Right atrium auricular region (tissue), 2 donors: Measurements from ENCODE around the gene KCTD21. TPM values are rescaled to one million over a fixed set of nuclear protein-coding genes. Genes with fewer than 3 reads are reported as not detected.

ENCODE experiments used
- DNase-seq: peaks from one replicate; pipeline ENCODE4 v3.0.0-alpha.2; 2019; ENCODE audit warnings: low spot score
- H3K27ac ChIP-seq, 2 donors: fragments of 200-600 bp; sonication (generic); 1 replicate in 1 of 2; 2 replicates in 1 of 2; pipeline ENCODE4 v1.5.1; 2016 to 2019
- H3K27me3 ChIP-seq, 2 donors: fragments of 200-600 bp; sonication (generic); one replicate each; pipeline versions ENCODE4 v1.5.1 to v1.6.0; 2017 to 2019
- H3K36me3 ChIP-seq: fragments of 200-600 bp; sonication (generic); one replicate; pipeline ENCODE4 v1.5.1; 2016
- H3K4me1 ChIP-seq, 2 donors: fragments of 200-600 bp; sonication (generic); one replicate each; pipeline versions ENCODE4 v1.5.1 to v1.6.0; 2017 to 2019
- H3K4me3 ChIP-seq, 2 donors: fragments of 200-600 bp; sonication (generic); 1 replicate in 1 of 2; 2 replicates in 1 of 2; pipeline ENCODE4 v1.5.1; 2017 to 2019; ENCODE audit warnings: mild to moderate bottlenecking in 1 of 2, moderate library complexity in 1 of 2
- H3K9me3 ChIP-seq, 2 donors: fragments of 200-600 bp; sonication (generic); one replicate each; pipeline ENCODE4 v1.5.1; 2019
- total RNA-seq, 2 donors: library from RNA; depleted of rRNA; stranded (reverse); fragments of >200 nt; gene quantifications; one replicate each; pipeline ENCODE4 v1.1.0, GENCODE V29; 2016
- TF ChIP-seq, protein P1 (sequence below), 2 donors: fragments of 200-600 bp; sonication (generic); IDR thresholded peaks; one replicate each; pipeline ENCODE4 v1.5.1; 2019; ENCODE audit warnings: antibody characterized with exemption in 2 of 2

KCTD21 gene
- total RNA-seq, 2 donors from 2014 or later: 9.8 to 12.9 TPM

- TF ChIP-seq, protein P1, sequence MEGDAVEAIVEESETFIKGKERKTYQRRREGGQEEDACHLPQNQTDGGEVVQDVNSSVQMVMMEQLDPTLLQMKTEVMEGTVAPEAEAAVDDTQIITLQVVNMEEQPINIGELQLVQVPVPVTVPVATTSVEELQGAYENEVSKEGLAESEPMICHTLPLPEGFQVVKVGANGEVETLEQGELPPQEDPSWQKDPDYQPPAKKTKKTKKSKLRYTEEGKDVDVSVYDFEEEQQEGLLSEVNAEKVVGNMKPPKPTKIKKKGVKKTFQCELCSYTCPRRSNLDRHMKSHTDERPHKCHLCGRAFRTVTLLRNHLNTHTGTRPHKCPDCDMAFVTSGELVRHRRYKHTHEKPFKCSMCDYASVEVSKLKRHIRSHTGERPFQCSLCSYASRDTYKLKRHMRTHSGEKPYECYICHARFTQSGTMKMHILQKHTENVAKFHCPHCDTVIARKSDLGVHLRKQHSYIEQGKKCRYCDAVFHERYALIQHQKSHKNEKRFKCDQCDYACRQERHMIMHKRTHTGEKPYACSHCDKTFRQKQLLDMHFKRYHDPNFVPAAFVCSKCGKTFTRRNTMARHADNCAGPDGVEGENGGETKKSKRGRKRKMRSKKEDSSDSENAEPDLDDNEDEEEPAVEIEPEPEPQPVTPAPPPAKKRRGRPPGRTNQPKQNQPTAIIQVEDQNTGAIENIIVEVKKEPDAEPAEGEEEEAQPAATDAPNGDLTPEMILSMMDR (IDR thresholded peaks at IDR 0.05): no peak
- H3K9me3 ChIP-seq: no peaks in the 10 kb centered on the region
- no peak for DNase-seq
- no peaks in the 10 kb centered on the region for H3K27me3 ChIP-seq
- no peaks in the 10 kb centered on the region for H3K36me3 ChIP-seq
- no peak overlapping the region for H3K4me3 ChIP-seq
- H3K27ac ChIP-seq: no peak overlapping the region
- H3K4me1 ChIP-seq: no peaks in the 10 kb centered on the region
These were observed 56.0 kb downstream of the KCTD21 start for GRCh38 chr11:78132475-78132874.

GRCh38 chr11:78131956-78132355, 56.5 kb downstream of the KCTD21 start:
- no peak for DNase-seq
- TF ChIP-seq, protein P1 (IDR thresholded peaks at IDR 0.05): no peak

DNA sequence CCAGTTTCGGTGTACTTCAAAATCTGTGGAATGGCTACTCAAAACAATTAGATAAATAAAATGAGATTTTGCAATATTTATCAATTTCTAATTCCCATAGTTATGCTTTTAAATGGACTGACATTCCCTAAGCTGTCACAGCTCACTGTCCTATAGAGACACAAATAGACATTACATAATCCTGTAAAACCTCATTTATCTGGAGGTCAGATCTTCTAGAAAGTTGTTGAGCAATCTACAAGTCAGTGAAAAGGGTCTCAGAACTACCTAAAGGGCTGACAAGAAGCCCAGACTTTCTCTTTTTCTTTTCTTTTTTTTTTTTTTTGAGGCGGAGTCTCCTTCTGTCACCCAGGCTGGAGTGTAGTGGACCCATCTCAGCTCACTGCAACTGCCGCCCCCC, 61.0 kb downstream of the KCTD21 start:
- Histone ChIP-seq H3K27me3 (no peaks in the 10 kb centered on the region), H3K4me3 (no peak overlapping the region), H3K36me3 (no peaks in the 10 kb centered on the region), H3K27ac (no peak overlapping the region), H3K9me3 (no peaks in the 10 kb centered on the region), H3K4me1 (no peaks in the 10 kb centered on the region)
- no peak for DNase-seq
- TF ChIP-seq, protein P1 (IDR thresholded peaks at IDR 0.05): no peak

More at GRCh38 chr11:78131956-78132355, 56.5 kb downstream of the KCTD21 start:
- H3K27me3 ChIP-seq: no peaks in the 10 kb centered on the region
- no peaks in the 10 kb centered on the region for H3K4me1 ChIP-seq
- H3K27ac ChIP-seq: no peak overlapping the region
- no peaks in the 10 kb centered on the region for H3K36me3 ChIP-seq
- H3K9me3 ChIP-seq: no peaks in the 10 kb centered on the region
- H3K4me3 ChIP-seq: no peak overlapping the region

Other genes starting within 250 kb of the KCTD21 start
- gene INTS4, start 194.0 kb downstream of the KCTD21 start, total RNA-seq: 10 to 100 TPM in 1 of 2 donors, 1 to 10 TPM in 1; 9.9 to 12.3 TPM
- gene KCTD14, start 165.3 kb downstream of the KCTD21 start, total RNA-seq: 1 to 10 TPM in 1 of 2 donors, under 1 TPM in 1; 0.59 to 3.6 TPM
- 1 to 10 TPM in 1 of 2 donors, not detected in 1; 1.9 TPM for gene THRSP, start 124.8 kb downstream of the KCTD21 start, total RNA-seq
- gene NDUFC2, start 108.8 kb downstream of the KCTD21 start, total RNA-seq: 100 to 1,000 TPM; 154 to 163 TPM
- 10 to 100 TPM; 16.5 to 22.5 TPM for gene ALG8, start 49.0 kb downstream of the KCTD21 start, total RNA-seq
- gene USP35, start 293 bp upstream of the KCTD21 start, total RNA-seq: 1 to 10 TPM; 8.0 to 8.6 TPM
- gene GAB2, start 229.2 kb upstream of the KCTD21 start, total RNA-seq: 10 to 100 TPM; 22.0 to 33.7 TPM